Hepatocyte (in vitro differentiated cells): ENCODE results near the gene TRIM46.

Experiments
- CTCF ChIP-seq: fragments of 200-600 bp; sonication (generic); IDR thresholded peaks from 2 replicates; pipeline ENCODE4 v1.5.1; 2016; ENCODE audit warnings: antibody characterized with exemption, mild to moderate bottlenecking; ENCODE audit not compliant: poor library complexity
- EZH2 ChIP-seq: fragments of 200-600 bp; sonication (generic); IDR thresholded peaks from 2 replicates; pipeline ENCODE4 v1.6.1; 2016; ENCODE audit warnings: antibody characterized with exemption, mild to moderate bottlenecking, borderline replicate concordance

- TF ChIP-seq CTCF (no peak), EZH2 (no peak)
Observed at GRCh38 chr1:155178441-155179111, 4.9 kb downstream of the TRIM46 start.
